H1 (cell line): ENCODE data around the gene TMEM196. TPM values are rescaled to one million over a fixed set of nuclear protein-coding genes. Genes with fewer than 3 reads are reported as not detected.

ENCODE experiments used
- BRCA1 ChIP-seq: IDR thresholded peaks from 2 replicates; pipeline ENCODE4 v1.6.1; 2012; ENCODE audit warnings: low read depth, low read length, improper control_type of control experiment
- KDM1A ChIP-seq: fragments of 200-600, 300-600 bp; sonication (generic); IDR thresholded peaks from 2 replicates; pipeline ENCODE4 v1.7.1; 2016; ENCODE audit warnings: mild to moderate bottlenecking, low read length, borderline replicate concordance
- polyA plus RNA-seq, 7 experiments: library from polyadenylated mRNA; depleted of rRNA in 3 of 7; stranded (reverse) in 5 of 7; unstranded in 2 of 7; fragments of >200 nt in 5 of 7; fragments of 200-250 nt in 2 of 7; gene quantifications; 1 replicate in 5 of 7; 2 replicates in 1 of 7; 4 replicates in 1 of 7; pipeline versions ENCODE4 v1.2.1 to v1.2.3, GENCODE V29; 2011 to 2013; ENCODE audit warnings: missing spikeins in 2 of 7, mixed read lengths in 2 of 7
- total RNA-seq: library from RNA; stranded (reverse); fragmentation: NEBNext Ultra II Directional; extraction: Animal tissue kit (Norgen Biotek cat#: 25700); gene quantifications from 2 replicates; pipeline ENCODE4 v1.2.1, GENCODE V29; 2021
- TF ChIP-seq, protein P1 (sequence below): IDR thresholded peaks from 2 replicates; pipeline ENCODE4 v1.6.1; 2012; ENCODE audit warnings: inconsistent platforms

Gene TMEM196
- total and polyA plus RNA-seq, 2 of the 8 experiments (the other 6 are each of a cell fraction or from before 2014, with no cell fraction given) = 0.06 to 0.07 TPM

DNA sequence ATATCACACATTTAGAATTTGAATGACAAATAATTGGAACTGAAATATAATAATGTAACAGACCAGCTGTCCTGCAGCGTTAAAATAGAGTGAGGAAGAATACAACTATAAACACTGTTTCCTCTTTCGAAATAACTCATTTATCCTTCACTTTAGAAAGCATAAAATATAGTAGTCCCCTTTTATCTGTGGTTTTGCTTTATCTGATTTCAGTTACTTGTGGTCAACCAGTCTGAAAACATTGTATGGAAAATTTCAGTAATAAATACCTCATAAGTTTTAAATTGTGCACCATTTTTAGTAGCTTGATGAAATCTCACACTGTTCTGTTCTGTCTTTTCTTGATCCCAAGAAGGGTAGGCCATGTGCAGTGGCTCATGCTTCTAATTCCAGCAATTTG lies 96.2 kb downstream of the TMEM196 start (continued):
- TF ChIP-seq, protein P1, sequence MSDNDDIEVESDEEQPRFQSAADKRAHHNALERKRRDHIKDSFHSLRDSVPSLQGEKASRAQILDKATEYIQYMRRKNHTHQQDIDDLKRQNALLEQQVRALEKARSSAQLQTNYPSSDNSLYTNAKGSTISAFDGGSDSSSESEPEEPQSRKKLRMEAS = no peak
- TF ChIP-seq BRCA1 (no peak), KDM1A (no peak)
